ENCODE measurements around the gene SYMPK.
"Not testable (repeated sequence)": the region's sequence is repeated elsewhere in the genome, so short reads cannot be mapped to it uniquely, and the experiment has no call there.

SYMPK gene

GRCh38 chr19:45804959-45805230 is 58.1 kb downstream of the SYMPK start:
- TF ChIP-seq, protein P1, sequence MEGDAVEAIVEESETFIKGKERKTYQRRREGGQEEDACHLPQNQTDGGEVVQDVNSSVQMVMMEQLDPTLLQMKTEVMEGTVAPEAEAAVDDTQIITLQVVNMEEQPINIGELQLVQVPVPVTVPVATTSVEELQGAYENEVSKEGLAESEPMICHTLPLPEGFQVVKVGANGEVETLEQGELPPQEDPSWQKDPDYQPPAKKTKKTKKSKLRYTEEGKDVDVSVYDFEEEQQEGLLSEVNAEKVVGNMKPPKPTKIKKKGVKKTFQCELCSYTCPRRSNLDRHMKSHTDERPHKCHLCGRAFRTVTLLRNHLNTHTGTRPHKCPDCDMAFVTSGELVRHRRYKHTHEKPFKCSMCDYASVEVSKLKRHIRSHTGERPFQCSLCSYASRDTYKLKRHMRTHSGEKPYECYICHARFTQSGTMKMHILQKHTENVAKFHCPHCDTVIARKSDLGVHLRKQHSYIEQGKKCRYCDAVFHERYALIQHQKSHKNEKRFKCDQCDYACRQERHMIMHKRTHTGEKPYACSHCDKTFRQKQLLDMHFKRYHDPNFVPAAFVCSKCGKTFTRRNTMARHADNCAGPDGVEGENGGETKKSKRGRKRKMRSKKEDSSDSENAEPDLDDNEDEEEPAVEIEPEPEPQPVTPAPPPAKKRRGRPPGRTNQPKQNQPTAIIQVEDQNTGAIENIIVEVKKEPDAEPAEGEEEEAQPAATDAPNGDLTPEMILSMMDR (IDR thresholded peaks at IDR 0.05; ENCODE audit: borderline replicate concordance, control extremely low read depth, extremely low read depth, insufficient read depth, missing control alignments) = no peak
- DNase-seq (ENCODE audit: low spot score) = no peak
- in situ Hi-C loops (cut with MboI; ENCODE audit: low sequenced_read_pairs, unreplicated experiment) = no loop called here

DNA sequence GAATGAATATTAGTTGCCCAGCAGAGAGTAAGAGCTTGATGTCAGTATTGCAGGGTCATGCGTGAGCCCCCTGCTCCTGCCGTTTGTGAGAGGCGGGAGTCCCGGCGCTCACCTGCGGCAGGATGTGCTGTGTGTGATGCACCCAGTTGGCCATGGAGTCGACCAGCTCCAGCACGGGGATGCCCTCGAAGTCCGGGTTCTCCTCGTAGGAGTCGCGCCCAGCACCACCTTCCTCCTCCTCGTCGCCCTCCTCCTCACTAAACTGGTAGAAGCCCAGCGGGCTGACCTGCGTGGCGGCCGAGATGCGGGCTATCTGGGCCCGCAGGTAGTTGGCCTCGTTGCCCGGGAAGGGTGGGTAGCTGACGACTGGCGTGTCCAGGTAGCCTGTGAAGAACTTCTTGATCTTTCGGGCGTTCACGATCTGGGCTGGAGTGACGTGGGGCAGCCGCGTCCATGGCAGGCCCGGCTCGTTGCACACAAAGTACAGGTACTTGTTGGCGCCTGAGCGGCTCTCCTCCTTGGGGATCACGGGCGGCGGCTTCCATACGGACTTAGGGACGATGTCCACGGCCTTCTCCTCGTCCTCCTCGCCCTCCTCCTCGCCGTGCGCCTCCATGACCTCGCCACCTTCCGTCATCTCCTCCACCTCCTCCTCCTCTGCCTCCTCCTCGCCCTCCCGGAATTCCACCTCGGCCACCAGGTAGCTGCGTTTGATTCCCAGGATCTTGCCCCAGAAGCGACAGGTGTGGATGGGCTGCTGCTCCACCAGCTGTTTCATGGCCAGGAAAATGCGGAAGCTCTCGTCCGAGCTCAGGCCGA is 58.6 kb downstream of the SYMPK start:
- in situ Hi-C loops (cut with MboI; ENCODE audit: low sequenced_read_pairs, unreplicated experiment) = no loop called here
- TF ChIP-seq, protein P1 (IDR thresholded peaks at IDR 0.05; ENCODE audit: borderline replicate concordance, control extremely low read depth, extremely low read depth, insufficient read depth, missing control alignments) = no peak
- DNase-seq (ENCODE audit: low spot score) = no peak

DNA sequence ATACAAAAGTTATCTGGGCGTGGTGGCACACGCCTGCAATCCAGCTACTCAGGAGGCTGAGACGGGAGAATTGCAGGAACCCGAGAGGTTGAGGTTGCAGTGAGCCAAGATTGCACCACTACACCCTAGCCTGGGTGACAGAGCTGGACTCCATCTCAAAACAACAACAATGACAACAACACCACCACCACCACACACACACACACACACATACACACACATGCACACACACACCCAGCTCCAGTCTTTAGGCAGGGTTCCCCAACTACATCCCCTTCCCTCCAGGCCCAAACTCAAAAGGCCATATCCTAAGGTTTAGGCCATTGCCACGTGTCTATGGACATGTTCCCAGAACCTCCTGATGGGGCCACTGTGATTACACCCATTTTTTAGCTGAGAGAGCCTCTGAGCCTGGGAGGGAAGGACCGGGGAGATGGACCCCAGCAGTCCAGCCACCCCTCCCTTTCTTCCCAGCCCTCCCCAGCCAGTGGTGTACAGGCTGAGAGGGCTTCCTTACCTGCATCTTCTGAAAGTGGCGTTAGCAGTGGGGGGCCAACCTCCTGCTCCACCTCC is 61.3 kb downstream of the SYMPK start:
- no peak for DNase-seq (ENCODE audit: low spot score)
- in situ Hi-C loops (cut with MboI; ENCODE audit: low sequenced_read_pairs, unreplicated experiment) = no loop called here
- TF ChIP-seq, protein P1 (IDR thresholded peaks at IDR 0.05; ENCODE audit: borderline replicate concordance, control extremely low read depth, extremely low read depth, insufficient read depth, missing control alignments) = no peak

GRCh38 chr19:45800070-45800553 is 62.8 kb downstream of the SYMPK start:
- TF ChIP-seq, protein P1 (IDR thresholded peaks at IDR 0.05; ENCODE audit: borderline replicate concordance, control extremely low read depth, extremely low read depth, insufficient read depth, missing control alignments) = no peak
- no peak for DNase-seq (ENCODE audit: low spot score)
- in situ Hi-C loops (cut with MboI; ENCODE audit: low sequenced_read_pairs, unreplicated experiment) = no loop called here

GRCh38 chr19:45799541-45799940 is 63.4 kb downstream of the SYMPK start:
- in situ Hi-C loops (cut with MboI; ENCODE audit: low sequenced_read_pairs, unreplicated experiment); DNase-seq (ENCODE audit: low spot score): not testable (repeated sequence)

DNA sequence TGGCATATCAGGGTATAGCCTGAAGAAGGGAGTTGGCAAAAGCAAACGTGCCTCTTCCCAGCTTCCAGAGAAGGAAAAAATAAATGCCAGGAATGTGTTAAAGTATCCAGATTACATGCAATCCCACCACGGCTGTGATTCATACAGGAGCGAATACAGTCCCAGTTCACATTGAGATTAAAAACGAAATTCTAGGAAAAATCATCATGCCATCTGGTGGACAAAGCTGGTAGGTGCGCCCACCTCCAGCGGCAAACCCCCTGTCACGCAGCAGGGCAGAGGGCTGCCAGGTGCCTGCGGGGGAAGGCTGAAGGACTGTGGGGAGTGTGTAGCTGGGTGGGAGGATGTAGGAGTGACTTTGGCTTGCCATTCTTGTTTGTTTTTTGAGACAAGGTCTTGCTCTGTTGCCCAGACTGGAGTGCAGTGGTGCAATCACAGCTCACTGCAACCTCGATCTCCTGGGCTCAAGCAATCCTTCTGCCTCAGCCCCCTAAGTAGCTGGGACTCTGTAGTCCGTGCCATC is 63.9 kb downstream of the SYMPK start:
- DNase-seq (ENCODE audit: low spot score) = peak; percentile 84
- in situ Hi-C loops (cut with MboI; ENCODE audit: low sequenced_read_pairs, unreplicated experiment) = no loop called here
- TF ChIP-seq, protein P1 (IDR thresholded peaks at IDR 0.05; ENCODE audit: borderline replicate concordance, control extremely low read depth, extremely low read depth, insufficient read depth, missing control alignments) = peak; percentile 60

GRCh38 chr19:45794627-45795026 is 68.3 kb downstream of the SYMPK start:
- TF ChIP-seq, protein P1 (IDR thresholded peaks at IDR 0.05; ENCODE audit: borderline replicate concordance, control extremely low read depth, extremely low read depth, insufficient read depth, missing control alignments) = no peak
- in situ Hi-C loops (cut with MboI; ENCODE audit: low sequenced_read_pairs, unreplicated experiment) = no loop called here
- DNase-seq (ENCODE audit: low spot score) = no peak
